Measurements from ENCODE around the gene FGF12. TPM values are rescaled to one million over a fixed set of nuclear protein-coding genes. Genes with fewer than 3 reads are reported as not detected.

Gene FGF12
- polyA plus RNA-seq, 10 donors: 1.3 to 6.5 (median 3.1) TPM

GRCh38 chr3:192413461-192413860 is 313.9 kb downstream of the FGF12 start:
- DNase-seq: no peak

DNA sequence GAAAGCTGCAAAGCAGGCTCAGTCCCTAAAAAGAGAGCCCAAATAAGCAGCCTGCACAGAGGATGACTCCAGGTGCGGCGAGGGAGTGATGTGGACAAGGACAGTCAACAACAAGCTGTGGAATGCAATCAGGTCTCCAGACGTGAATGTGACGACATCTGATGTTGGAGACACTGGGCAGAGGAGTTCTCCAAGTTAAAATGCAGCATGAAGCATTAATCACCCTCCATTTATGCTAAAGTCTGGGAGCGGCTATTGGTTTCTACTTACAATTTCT is 316.7 kb downstream of the FGF12 start:
- no peak for DNase-seq

DNA sequence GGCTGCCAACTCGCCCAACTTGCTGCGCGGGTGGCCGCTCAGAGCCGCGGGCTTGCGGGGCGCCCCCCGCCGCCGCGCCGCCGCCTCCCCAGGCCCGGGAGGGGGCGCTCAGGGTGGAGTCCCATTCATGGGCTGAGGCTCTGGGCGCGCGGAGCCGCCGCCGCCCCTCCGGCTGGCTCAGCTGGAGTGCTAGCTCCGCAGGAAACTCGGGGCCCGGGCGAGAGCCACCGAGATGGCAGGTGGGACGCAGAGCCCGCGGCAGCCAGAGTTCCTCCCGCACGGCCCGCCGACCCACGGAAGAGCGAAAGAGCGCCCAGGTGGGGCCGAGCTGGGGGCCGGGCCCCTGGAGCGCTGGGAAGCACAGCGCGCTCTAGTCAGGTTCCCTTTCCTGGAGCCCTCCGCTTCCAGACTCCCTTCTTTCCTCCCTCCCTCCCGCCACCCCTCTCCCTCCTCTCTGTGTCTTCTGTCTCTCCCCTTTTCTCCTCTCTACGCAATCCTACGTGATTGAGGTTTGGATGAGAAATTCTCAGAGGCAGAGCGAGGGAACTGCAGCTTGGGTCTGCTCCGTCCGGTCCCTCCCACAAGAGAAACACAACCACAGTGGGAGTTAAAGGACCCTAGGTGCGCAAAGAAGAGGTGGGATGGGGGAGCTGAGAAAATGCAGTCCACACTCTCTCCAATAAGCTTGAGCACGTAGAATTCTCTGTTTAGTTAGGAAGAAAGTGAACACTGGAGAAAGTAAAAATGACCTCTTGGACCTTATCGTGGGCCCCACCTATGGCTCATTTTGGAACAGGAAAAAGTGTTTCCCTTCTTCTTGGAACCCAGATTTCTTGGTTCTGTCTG is 317.3 kb downstream of the FGF12 start:
- peak in 2 of 3 donors; percentile 38 to 80 for DNase-seq

DNA sequence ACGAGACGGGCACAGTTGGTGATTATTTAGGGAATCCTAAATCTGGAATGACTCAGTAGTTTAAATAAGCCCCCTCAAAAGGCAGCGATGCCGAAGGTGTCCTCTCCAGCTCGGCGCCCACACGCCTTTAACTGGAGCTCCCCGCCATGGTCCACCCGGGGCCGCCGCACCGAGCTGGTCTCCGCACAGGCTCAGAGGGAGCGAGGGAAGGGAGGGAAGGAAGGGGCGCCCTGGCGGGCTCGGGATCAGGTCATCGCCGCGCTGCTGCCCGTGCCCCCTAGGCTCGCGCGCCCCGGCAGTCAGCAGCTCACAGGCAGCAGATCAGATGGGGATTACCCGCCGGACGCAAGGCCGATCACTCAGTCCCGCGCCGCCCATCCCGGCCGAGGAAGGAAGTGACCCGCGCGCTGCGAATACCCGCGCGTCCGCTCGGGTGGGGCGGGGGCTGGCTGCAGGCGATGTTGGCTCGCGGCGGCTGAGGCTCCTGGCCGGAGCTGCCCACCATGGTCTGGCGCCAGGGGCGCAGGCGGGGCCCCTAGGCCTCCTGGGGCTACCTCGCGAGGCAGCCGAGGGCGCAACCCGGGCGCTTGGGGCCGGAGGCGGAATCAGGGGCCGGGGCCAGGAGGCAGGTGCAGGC is 318.0 kb downstream of the FGF12 start:
- peak in 2 of 3 donors; percentile 36 to 85 for DNase-seq

DNA sequence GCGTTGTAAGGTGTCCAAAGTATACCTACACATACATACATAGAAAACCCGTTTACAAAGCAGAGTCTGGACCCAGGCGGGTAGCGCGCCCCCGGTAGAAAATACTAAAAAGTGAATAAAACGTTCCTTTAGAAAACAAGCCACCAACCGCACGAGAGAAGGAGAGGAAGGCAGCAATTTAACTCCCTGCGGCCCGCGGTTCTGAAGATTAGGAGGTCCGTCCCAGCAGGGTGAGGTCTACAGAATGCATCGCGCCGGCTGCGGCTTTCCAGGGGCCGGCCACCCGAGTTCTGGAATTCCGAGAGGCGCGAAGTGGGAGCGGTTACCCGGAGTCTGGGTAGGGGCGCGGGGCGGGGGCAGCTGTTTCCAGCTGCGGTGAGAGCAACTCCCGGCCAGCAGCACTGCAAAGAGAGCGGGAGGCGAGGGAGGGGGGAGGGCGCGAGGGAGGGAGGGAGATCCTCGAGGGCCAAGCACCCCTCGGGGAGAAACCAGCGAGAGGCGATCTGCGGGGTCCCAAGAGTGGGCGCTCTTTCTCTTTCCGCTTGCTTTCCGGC is 318.6 kb downstream of the FGF12 start:
- peak in 2 of 3 donors; percentile 4 to 58 for DNase-seq

- peak in 2 of 3 donors; percentile 24 to 72 for DNase-seq
Measured at GRCh38 chr3:192408007-192408646, 319.2 kb downstream of the FGF12 start.

DNA sequence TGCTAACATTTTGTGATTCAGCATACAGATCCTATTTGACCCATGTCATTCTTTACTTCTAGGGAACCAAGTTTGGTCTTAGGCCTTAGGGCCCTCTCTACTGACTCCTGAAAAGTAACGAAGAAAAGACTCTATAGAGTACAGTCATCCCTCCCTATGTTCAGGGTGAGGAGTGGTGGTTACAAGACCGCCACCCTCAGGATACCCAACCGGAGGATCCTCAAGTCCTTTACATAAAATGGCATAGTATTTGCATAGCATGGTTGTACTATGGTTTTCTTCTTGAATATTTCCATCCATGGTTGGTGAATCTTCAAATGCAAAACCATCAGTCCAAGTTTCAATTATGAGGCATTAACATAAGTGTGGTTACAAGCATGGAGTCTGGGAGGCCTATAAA is 327.6 kb downstream of the FGF12 start:
- no peak for DNase-seq

DNA sequence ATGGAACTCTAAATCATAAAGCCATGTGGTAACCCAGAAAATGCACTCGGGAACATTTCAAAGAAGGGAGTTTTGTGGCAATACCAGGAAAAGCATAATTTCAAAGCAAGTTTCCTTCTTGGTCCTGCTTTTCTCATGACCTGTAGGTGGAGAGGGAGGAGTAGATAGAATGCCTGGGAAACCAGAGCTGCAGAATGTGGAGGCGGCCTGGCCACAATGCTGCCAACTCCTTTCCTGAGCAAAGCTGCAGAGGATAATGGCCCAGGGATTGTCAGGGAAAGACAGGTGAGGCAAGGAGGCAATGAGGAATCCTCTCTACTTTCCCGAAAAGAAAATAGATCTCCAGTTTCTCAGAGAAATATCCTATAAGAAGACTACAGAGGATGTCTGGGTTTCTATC is 330.3 kb downstream of the FGF12 start:
- DNase-seq: no peak

- no peak for DNase-seq
Measured at GRCh38 chr3:192395506-192395905, 331.8 kb downstream of the FGF12 start.

GRCh38 chr3:192392986-192393385 is 334.4 kb downstream of the FGF12 start:
- DNase-seq: no peak

GRCh38 chr3:192382861-192383260 is 344.5 kb downstream of the FGF12 start:
- no peak for DNase-seq

DNA sequence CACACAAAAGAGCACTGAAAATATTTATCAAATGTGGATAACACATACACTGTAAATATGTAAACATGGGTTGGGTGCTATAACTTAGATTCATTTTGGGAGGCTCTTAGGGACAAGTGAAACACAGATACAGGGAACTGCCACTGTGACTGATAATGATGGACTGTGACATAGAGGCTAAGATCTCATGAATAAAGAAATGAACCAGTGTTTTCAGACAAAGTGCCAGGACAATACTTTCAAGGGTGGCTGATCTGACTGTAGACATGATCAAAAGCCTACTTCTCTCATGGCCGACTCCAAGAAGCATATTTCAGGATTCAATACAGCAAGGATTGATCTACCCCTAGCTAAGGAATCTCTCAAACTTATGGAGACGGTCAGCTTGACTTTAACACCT is 353.8 kb downstream of the FGF12 start:
- no peak for DNase-seq

DNA sequence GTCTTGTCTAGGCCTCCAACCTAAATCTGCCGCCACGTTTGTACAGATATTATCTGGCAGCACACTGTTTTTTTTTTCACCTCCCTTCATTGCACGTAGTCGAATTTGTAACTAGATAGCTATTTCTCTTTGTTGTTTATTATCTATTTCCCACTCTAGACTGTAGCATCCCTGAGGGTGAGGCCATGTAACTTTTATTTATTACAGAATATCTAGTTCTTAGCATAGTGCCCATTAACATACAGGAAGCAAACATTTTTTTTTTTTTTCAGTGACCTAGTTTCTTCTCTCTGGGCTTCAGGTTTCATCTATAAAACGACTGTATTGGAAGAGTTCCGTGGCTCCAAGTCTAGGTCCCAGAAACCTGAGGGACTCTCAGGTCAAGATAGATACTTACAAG is 354.3 kb downstream of the FGF12 start:
- DNase-seq: peak in 1 of 3 donors; percentile 9

DNA sequence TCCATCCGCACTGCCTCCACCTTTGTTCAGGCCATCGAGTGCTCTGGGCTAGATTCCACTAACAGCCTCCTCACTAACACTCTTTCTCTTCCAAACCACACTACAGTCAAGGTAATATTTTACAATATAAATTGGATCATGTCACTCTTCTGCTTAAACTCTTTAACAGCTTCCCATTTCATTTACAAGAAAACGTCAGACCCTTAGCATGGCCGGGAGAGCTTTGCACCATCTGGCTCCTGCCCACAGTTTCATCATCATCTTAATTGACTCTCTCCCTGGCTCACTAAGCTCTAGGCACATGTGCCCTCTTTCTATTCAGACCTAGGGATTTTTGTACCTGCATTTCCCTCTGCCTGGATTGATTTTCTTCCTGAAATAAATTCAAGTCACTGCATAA is 354.7 kb downstream of the FGF12 start:
- DNase-seq: peak in 1 of 3 donors; percentile 13

DNA sequence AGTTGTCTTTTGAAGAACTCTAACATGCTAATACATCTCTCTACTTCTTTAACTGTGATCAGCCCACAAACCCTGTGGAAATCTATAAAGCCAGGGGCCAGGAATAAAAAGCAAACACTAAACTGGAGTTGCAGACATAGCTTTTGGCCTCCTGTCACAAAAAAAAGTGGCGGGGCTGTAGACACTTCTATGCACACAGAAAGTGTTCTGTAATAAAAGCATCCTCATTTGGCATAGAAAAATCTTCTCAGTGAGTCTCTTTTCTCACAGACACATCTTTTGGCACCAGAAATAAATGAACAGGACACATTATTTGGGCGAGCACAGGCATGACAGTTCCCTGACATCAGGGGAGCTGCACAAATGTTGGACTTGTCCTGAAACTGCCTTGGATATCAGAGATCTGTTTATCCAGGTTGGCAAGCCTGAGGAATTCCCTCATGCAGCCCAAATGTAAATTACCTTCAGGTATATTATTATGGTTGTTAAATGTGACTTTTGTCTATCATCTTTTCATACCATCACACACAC is 355.4 kb downstream of the FGF12 start:
- peak in 1 of 3 donors; percentile 28 for DNase-seq

DNA sequence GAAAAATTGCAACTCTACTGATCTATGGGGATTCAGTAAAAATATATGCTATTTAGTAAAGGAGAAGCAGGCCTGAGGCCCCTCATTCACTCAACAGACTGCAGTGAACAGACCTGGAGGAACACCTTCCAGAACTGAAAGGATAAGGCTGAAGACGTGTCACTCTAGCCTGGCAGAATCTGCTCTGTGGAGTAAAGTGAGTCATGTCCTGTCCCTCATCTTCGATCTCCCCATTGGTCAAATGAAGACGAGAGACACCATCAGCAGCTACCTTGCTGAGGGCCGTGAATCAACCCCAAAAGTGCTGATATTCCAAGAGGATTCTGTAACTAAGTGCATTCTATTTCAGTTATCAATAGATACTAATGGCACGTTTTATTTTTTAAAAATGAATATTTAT is 359.7 kb downstream of the FGF12 start:
- no peak for DNase-seq

- no peak for DNase-seq
Measured at GRCh38 chr3:192366916-192367315, 360.4 kb downstream of the FGF12 start.

- no peak for DNase-seq
Measured at GRCh38 chr3:192365571-192365970, 361.8 kb downstream of the FGF12 start.

GRCh38 chr3:192364316-192364715 is 363.0 kb downstream of the FGF12 start:
- DNase-seq: no peak

GRCh38 chr3:192354687-192355086 is 372.7 kb downstream of the FGF12 start:
- no peak for DNase-seq

DNA sequence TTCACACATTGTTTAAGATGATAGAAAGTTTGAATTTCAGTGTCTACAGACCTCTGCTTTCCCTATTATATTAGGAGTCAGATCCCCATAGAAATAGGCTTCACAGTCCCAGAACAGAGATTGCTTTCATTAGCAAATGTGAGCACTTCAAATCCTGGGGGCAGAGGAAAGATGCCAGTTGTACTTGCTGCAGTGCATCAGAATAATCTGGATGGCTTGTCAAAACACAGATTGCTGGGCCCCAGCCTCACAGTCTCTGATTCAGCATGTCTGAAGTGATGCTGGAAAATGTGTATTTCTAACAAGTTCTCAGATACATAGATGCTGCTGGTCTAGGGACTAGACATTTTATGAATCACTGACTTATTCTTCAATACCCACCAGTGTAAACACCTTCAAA is 375.2 kb downstream of the FGF12 start:
- DNase-seq: no peak

DNA sequence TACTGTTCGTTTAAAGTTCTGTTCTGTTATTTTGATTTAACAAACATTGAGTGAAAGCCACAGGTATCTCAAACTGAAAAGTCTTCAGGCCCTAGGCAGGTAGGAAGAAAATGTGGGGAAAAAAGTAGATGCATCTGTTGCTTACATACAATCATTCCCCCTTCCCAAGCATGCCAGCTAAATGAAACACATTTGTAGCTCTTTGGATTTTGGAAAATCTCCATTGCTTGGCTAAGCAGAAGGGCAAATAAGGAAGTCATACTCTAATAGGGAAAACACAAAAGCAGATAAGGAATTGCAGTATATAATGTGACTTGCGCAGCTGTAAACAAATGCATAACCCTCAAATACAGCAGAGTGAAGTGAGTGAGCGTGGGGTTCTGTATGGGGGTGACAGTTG is 375.9 kb downstream of the FGF12 start:
- DNase-seq: no peak

GRCh38 chr3:192340031-192340430 is 387.3 kb downstream of the FGF12 start:
- no peak for DNase-seq
